ENCODE results near the gene OTP. TPM values are rescaled to one million over a fixed set of nuclear protein-coding genes. Genes with fewer than 3 reads are reported as not detected.
A peak's percentile ranks its signal among the peaks of the same experiment; 100 is the strongest.

Gene OTP
- total RNA-seq, 1 donor from 2014 or later, result not detected

- H3K4me3 Mint-ChIP-seq, result peak overlapping the region; percentile 85
Observed at GRCh38 chr5:77628840-77629508, 9.5 kb downstream of the OTP start.

DNA sequence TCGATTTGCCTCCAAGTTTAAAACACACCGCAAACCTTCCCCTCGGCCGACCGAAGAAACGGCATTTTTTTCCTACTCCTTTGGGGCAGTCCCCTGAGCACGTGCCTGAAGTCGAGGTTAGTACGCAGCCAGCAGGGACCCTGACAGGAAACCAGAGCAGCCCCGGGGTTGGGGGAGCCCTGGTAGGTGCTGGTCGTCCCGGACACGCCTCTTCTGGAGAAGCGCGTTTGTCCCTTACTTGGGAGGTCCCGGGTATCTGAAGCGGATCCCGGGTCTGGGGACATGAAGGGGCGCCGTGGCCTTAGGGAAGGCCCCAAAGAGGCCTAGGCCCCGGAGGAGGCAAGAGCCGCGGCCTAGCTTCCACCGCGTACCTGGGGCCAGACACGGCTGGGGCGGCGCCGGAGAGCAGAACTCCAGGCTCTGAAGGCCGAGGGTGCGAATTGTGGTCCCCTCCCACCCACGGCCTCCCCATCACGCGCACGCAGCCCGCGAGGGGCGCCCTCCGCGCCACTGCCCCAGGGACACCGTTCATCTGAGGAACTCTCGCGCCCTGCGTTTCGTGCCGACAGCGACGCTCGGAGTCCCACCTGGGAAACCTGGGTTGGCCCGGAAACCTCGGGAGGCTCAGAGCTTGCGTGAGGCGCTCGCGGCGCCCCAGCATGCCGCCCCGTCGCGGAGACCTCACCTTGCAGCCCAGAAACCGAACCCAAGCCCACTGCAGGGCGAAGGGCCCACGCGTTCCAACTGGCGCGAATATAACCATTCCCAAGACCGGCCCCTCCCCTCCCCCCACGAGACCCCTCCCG, 10.4 kb downstream of the OTP start:
- peaks cover 36% of the 10 kb centered on the region for H4K20me1 ChIP-seq (ENCODE audit: low read depth)
- Mint-ChIP-seq H3K4me3 (no peak overlapping the region), H3K9me3 (no peaks in the 10 kb centered on the region), H3K36me3 (no peaks in the 10 kb centered on the region), H3K4me1 (peaks cover 16% of the 10 kb centered on the region), H3K27ac (no peak overlapping the region), H3K27me3 (ENCODE audit: insufficient read depth, low read depth) (peaks cover 76% of the 10 kb centered on the region)
- no peak overlapping the region for H2AFZ ChIP-seq (replicated peaks)
- TF ChIP-seq EZH2 (IDR thresholded peaks at IDR 0.05), result peak; percentile 84
- TF ChIP-seq CTCF (IDR thresholded peaks at IDR 0.05), result no peak
- TF ChIP-seq EZH2phosphoT487 (IDR thresholded peaks at IDR 0.05), result peak; percentile 86
- no peaks in the 10 kb centered on the region for H3K79me2 ChIP-seq (ENCODE audit: low read depth)
- peaks cover 100% of the 10 kb centered on the region for H3K27me3 ChIP-seq
- H3K4me2 ChIP-seq, result peak overlapping the region; percentile 40
- no peaks in the 10 kb centered on the region for H3K36me3 ChIP-seq
- no peak overlapping the region for H3K9ac ChIP-seq
- peaks cover 4% of the 10 kb centered on the region for H3K4me1 ChIP-seq
- H3K4me3 ChIP-seq, result no peak overlapping the region
- no peaks in the 10 kb centered on the region for H3K9me3 ChIP-seq (ENCODE audit: low read depth)
- DNase-seq (ENCODE audit: low spot score), result peak; percentile 61
- no peak overlapping the region for H3K27ac ChIP-seq
- H3F3A ChIP-seq (ENCODE audit: low read depth), result peaks cover 22% of the 10 kb centered on the region

More at GRCh38 chr5:77628840-77629508, 9.5 kb downstream of the OTP start:
- H3K79me2 ChIP-seq (ENCODE audit: low read depth), result no peaks in the 10 kb centered on the region
- Mint-ChIP-seq H3K27ac (no peak overlapping the region), H3K4me1 (peaks cover 16% of the 10 kb centered on the region), H3K27me3 (ENCODE audit: insufficient read depth, low read depth) (peaks cover 85% of the 10 kb centered on the region), H3K9me3 (no peaks in the 10 kb centered on the region), H3K36me3 (no peaks in the 10 kb centered on the region)
- H3K27ac ChIP-seq, result no peak overlapping the region
- peak overlapping the region; percentile 49 for H3K4me3 ChIP-seq
- H3K36me3 ChIP-seq, result no peaks in the 10 kb centered on the region
- H3F3A ChIP-seq (ENCODE audit: low read depth), result peaks cover 31% of the 10 kb centered on the region
- no peak overlapping the region for H3K9ac ChIP-seq
- H4K20me1 ChIP-seq (ENCODE audit: low read depth), result peaks cover 45% of the 10 kb centered on the region
- TF ChIP-seq CTCF (IDR thresholded peaks at IDR 0.05) (peak; percentile 31), EZH2 (IDR thresholded peaks at IDR 0.05) (peak; percentile 89), EZH2phosphoT487 (IDR thresholded peaks at IDR 0.05) (peak; percentile 84)
- peaks cover 100% of the 10 kb centered on the region for H3K27me3 ChIP-seq
- no peaks in the 10 kb centered on the region for H3K9me3 ChIP-seq (ENCODE audit: low read depth)
- H2AFZ ChIP-seq (replicated peaks), result peak overlapping the region; percentile 53
- DNase-seq (ENCODE audit: low spot score), result peak; percentile 36
- H3K4me2 ChIP-seq, result peak overlapping the region; percentile 85
- peaks cover 4% of the 10 kb centered on the region for H3K4me1 ChIP-seq

DNA sequence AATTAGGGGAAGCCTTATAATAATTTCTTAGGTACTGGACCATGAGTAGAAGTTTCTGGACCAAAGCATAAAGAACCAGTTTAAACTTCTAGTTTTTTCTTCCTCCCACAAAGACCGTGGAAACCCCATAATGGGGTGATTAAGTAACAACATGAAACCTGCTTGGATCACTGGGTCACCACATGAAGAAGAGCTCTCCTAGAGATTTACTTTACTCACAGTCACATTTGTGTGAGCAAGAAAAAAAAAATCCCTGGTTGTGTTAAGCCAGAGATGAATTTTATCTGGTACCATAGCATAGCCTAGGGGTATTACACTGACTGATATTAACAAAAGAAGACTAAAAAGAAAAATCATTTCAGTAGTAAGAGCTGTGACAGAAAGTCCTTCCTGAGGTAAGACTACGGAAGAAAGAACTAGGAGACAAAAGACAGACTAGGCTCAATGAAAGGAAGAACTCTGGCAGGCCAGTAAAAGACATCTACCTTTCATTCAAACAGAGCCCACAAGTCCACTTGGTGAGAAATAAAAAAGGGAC, 15.2 kb downstream of the OTP start:
- Histone ChIP-seq H3K9ac (no peak overlapping the region), H2AFZ (replicated peaks) (no peak overlapping the region), H3F3A (ENCODE audit: low read depth) (no peaks in the 10 kb centered on the region), H3K79me2 (ENCODE audit: low read depth) (no peaks in the 10 kb centered on the region), H3K27ac (no peak overlapping the region), H3K4me3 (no peak overlapping the region), H3K4me2 (no peak overlapping the region), H3K4me1 (no peaks in the 10 kb centered on the region), H3K27me3 (peaks cover 100% of the 10 kb centered on the region), H4K20me1 (ENCODE audit: low read depth) (no peaks in the 10 kb centered on the region), H3K36me3 (no peaks in the 10 kb centered on the region), H3K9me3 (ENCODE audit: low read depth) (no peaks in the 10 kb centered on the region)
- Mint-ChIP-seq H3K4me1 (no peaks in the 10 kb centered on the region), H3K4me3 (no peak overlapping the region), H3K36me3 (no peaks in the 10 kb centered on the region), H3K27me3 (ENCODE audit: insufficient read depth, low read depth) (peaks cover 50% of the 10 kb centered on the region), H3K27ac (no peak overlapping the region), H3K9me3 (no peaks in the 10 kb centered on the region)
- DNase-seq (ENCODE audit: low spot score), result no peak
- TF ChIP-seq CTCF (IDR thresholded peaks at IDR 0.05), result no peak
- TF ChIP-seq EZH2phosphoT487 (IDR thresholded peaks at IDR 0.05), result no peak
- peak; percentile 11 for TF ChIP-seq EZH2 (IDR thresholded peaks at IDR 0.05)

Measured in neural progenitor cell (in vitro differentiated cells).